NB4 (cell line): ENCODE results near the gene SERPINA12.

Experiments used
- MAX ChIP-seq: IDR thresholded peaks from 2 replicates; pipeline ENCODE4 v1.6.1; 2011; ENCODE audit warnings: low read depth, low read length
- POLR2A ChIP-seq: IDR thresholded peaks from 2 replicates; pipeline ENCODE4 v1.6.1; 2011; ENCODE audit warnings: mild to moderate bottlenecking; ENCODE audit not compliant: insufficient read length; ENCODE audit errors: extremely low read depth
- TF ChIP-seq, protein P1 (sequence below): IDR thresholded peaks from one replicate; pipeline ENCODE4 v1.5.1; 2012; ENCODE audit warnings: low read depth, low read length

- TF ChIP-seq, protein P1, sequence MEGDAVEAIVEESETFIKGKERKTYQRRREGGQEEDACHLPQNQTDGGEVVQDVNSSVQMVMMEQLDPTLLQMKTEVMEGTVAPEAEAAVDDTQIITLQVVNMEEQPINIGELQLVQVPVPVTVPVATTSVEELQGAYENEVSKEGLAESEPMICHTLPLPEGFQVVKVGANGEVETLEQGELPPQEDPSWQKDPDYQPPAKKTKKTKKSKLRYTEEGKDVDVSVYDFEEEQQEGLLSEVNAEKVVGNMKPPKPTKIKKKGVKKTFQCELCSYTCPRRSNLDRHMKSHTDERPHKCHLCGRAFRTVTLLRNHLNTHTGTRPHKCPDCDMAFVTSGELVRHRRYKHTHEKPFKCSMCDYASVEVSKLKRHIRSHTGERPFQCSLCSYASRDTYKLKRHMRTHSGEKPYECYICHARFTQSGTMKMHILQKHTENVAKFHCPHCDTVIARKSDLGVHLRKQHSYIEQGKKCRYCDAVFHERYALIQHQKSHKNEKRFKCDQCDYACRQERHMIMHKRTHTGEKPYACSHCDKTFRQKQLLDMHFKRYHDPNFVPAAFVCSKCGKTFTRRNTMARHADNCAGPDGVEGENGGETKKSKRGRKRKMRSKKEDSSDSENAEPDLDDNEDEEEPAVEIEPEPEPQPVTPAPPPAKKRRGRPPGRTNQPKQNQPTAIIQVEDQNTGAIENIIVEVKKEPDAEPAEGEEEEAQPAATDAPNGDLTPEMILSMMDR, result no peak
- TF ChIP-seq POLR2A (no peak), MAX (no peak)
These were observed 63.1 kb downstream of the SERPINA12 start for GRCh38 chr14:94446126-94446525.
